Stimulated activated CD8-positive, alpha-beta memory T cell treated with anti-CD3 and anti-CD28 coated beads, Interleukin-4, amount 100 ng/mL, for 4 hours (primary cell): ENCODE measurements around the gene CFAP300.

Source experiments
- DNase-seq, 2 donors: peaks; one replicate each; pipeline ENCODE4 v3.0.0-alpha.2; 2020; ENCODE audit warnings: low read depth in 2 of 2, low spot score in 1 of 2

Gene CFAP300

DNA sequence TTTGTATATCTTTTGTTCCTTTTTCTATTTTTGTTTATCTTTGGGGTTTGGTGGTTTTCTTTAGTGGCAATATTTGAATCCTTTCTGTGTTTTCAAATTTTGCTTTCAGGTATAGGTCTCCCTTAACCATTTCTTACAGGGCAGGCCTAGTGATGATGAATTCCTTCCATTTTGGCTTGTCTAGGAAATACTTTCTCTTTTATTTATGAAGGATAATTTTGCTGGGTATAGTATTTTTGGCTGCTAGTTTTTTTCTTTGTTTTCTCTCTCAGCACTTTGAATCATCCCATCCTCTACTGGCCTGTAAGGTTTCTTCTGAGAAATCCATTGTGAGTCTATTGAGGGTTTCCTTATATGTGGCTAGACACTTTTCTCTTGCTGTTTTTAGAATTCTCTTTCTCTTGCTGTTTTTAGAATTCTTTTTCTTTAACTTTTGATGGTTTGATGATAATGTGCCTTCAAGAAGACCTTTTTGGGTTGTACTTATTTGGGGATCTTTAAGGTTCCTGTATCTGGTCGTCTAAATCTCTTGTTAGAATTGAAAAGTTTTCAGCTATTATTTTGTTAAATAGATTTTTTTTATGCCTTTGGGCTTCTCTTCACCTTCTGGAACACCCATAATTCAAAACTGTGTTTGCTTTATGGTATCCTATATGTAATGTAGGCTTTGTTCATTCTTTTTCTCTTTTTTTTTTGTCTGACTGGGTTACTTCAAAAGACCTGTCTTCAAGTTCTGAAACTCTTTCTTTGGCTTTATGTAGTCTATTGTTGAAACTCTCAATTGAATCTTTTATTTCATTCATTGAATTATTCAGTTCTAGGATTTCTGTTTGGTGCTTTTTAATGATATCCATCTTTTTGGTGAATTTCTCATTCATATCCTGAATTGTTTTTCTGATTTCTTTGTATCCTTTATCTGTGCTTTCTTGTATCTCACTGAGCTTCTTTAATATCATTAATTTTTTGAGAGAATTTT is 24.5 kb downstream of the CFAP300 start:
- DNase-seq = no peak

DNA sequence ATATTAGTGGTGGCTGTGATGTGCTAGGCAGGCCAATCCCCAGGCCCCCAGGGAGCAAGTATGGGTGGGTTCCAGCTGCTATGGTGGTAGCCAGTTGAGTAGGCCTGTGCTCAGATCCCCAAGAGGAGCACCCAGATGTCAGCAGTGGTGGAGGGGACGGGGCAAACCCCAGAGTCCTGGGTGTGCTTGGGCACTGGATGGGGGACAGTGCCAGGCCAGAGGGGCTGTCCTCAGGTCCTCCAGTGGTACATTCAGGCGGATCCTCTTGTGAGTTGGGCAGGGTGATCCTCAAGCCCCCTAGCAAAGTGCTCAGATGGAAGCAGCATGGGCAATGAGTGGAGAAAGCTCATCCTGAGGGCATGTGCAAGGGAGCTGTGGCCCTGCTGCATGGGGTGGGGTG is 26.0 kb downstream of the CFAP300 start:
- no peak for DNase-seq

- DNase-seq = no peak
These were observed 32.4 kb downstream of the CFAP300 start for GRCh38 chr11:102079625-102080024.

- no peak for DNase-seq
These were observed 34.1 kb downstream of the CFAP300 start for GRCh38 chr11:102081313-102081712.

GRCh38 chr11:102085864-102086551 is 38.8 kb downstream of the CFAP300 start:
- DNase-seq = no peak

GRCh38 chr11:102097186-102097585 is 49.9 kb downstream of the CFAP300 start:
- no peak for DNase-seq

GRCh38 chr11:102099755-102100154 is 52.5 kb downstream of the CFAP300 start:
- DNase-seq = no peak

- no peak for DNase-seq
These were observed 61.6 kb downstream of the CFAP300 start for GRCh38 chr11:102108734-102109440.

DNA sequence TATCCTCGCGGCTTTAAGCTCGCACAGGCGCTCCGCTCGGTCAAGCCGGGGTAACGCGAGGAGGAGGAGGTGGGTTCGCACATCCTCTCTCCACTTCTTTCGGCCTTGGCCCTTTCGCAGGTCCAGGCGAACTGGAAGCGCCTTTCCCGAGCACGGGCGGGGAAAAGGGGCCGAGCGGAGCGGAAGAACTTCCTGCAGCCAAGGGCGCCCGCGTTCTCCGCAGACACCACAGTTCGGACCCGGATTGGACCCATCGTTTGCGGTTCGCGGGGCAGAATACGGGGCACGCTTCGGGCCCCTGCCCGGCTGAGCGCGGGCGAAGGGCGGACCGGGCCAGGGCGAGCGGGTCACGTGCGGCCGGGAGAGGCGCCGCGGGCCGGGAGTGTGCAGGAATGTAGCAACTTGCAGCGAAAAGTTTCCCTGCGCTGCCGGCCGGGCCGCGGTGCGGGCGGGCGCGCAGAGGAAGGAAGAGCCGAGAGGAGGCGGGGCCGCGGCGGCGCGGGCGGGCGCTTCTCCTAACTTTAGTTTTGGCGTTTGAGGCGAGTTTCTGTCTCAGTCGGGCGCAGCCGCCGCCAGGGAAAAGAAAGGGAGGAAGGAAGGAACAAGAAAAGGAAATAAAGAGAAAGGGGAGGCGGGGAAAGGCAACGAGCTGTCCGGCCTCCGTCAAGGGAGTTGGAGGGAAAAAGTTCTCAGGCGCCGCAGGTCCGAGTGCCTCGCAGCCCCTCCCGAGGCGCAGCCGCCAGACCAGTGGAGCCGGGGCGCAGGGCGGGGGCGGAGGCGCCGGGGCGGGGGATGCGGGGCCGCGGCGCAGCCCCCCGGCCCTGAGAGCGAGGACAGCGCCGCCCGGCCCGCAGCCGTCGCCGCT is 62.9 kb downstream of the CFAP300 start, which contains the start of gene YAP1:
Gene YAP1 (plus strand): TSS at position 552 of the 865 bp plus-strand sequence. CDS start 402 bp downstream, outside the sequence.
- DNase-seq = peak in 1 of 2 donors; percentile 35

DNA sequence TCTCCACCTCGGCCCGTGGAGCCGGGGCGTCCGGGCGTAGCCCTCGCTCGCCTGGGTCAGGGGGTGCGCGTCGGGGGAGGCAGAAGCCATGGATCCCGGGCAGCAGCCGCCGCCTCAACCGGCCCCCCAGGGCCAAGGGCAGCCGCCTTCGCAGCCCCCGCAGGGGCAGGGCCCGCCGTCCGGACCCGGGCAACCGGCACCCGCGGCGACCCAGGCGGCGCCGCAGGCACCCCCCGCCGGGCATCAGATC is 63.4 kb downstream of the CFAP300 start:
- no peak for DNase-seq

DNA sequence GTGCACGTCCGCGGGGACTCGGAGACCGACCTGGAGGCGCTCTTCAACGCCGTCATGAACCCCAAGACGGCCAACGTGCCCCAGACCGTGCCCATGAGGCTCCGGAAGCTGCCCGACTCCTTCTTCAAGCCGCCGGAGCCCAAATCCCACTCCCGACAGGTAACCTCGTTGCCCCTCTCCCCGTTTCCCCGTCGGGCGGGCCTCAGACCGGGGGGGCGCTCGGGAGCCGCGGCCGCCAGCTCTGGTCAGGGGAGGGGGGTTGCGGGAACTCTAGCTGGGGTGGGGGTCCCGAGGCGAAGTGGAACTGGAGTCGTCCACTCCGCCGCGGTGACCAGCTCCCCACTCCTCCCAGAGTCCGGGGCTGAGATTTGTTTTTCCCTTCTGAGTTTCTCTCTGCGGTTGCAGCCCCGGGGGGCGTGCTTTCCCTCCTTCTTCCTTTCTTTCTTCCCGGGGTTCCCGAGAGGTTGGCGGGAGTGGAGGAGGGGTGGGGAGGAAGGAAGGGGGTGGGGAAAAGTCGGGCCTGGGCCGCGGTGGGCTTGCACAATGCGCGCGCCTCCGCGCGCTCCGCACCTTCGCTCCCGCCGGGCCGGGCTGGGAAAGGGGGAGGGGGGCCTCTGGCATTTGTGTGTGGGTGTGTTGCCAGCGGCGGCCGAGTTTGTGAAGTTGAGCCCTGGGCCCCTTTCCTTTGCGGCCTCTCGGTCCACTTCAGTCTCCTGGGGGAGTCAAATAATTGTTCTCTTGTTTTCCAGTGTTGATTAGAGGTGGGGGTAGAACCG is 64.0 kb downstream of the CFAP300 start:
- no peak for DNase-seq

GRCh38 chr11:102111787-102112508 is 64.7 kb downstream of the CFAP300 start:
- DNase-seq = no peak

GRCh38 chr11:102112509-102112821 is 65.2 kb downstream of the CFAP300 start:
- DNase-seq = no peak

- no peak for DNase-seq
These were observed 66.8 kb downstream of the CFAP300 start for GRCh38 chr11:102114032-102114431.

GRCh38 chr11:102115557-102115956 is 68.3 kb downstream of the CFAP300 start:
- DNase-seq = no peak

- no peak for DNase-seq
These were observed 69.4 kb downstream of the CFAP300 start for GRCh38 chr11:102116453-102117205.

GRCh38 chr11:102117472-102118113 is 70.4 kb downstream of the CFAP300 start:
- DNase-seq = no peak

DNA sequence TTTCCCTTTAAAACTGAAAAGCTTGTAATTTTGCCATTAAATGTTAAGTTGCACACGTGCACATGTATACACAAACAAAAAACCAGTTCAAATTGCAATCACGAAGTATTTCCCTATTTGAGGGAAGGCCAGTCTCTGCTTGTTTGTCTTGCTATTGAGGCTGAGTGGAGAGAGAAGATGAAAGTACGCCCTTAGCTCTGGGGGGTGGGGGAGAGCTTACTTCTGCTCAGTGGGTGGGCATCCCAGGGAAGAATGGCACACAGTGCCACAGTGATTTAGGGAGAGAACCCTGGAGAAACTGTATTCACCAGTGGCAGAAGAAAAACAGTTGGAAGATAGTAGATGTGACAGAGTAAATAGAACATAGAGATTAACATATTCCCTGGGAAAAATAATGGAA is 71.7 kb downstream of the CFAP300 start:
- DNase-seq = no peak
